NCI-H510A (cell line): ENCODE data around the gene MYLK4.

ENCODE experiments used
- DNase-seq: peaks from one replicate; lab custom pipeline; 2025; lab: John Stamatoyannopoulos, UW

Gene MYLK4

DNA sequence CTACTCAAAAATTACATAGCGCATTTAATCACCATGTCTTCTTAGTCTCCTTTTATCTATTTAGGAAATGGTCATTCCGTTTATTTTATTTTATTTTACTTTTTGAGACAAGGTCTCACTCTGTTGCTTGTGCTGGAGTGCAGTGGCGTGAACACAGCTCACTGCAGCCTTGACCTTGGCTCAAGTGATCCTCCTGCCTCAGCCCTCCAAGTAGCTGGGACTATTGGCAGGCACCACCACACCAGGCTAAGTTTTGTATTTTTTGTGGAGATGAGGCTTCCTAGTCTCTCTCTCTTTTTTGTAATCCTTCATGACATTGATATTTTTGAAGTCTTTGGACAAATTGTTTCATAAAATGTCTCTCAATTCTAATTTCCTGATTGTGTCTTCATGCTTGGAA, 4.7 kb upstream of the MYLK4 start:
- no peak for DNase-seq

DNA sequence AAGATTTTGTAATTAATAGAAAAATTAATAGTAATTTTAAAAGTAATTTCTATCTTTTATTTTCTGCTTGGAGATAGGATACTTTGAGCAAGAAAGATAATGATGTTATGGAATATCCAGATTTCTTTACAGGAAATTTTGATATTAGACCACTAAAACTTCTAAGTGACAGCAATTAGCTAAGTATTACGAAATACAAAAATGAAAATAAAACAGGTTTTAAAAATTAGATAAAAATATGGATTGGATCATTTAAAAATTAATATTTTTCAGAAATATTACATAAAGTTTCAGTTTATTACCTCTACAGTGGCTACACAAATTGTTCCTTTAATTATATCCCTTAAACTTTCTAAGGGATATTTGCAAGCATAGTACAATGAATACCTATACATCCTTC, 4.2 kb upstream of the MYLK4 start:
- DNase-seq, result no peak

DNA sequence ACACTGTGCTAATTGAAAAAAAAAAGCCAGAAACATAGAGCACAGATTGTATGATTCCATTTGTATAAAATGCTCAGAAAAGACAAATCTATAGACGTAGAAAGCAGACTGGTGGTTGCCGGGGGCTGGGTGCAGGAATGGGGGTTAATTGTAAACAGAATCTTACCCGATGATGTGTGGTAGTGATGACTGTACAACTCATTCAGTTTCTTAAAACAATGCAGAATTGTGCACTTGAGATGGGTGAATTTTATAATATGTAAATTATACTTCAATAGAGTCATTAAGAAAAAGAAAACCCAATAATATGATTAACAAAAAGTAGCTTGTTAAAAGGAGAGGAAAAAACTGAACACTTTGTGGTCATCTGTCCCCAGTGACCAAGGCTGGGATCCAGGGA, 3.7 kb upstream of the MYLK4 start:
- DNase-seq, result no peak

GRCh38 chr6:2753743-2754142, 3.0 kb upstream of the MYLK4 start:
- no peak for DNase-seq

- DNase-seq, result no peak
Measured at GRCh38 chr6:2753110-2753489, 2.4 kb upstream of the MYLK4 start.

- no peak for DNase-seq
Measured at GRCh38 chr6:2752477-2753109, 1.9 kb upstream of the MYLK4 start.

GRCh38 chr6:2751871-2752270, 1.1 kb upstream of the MYLK4 start:
- no peak for DNase-seq

- DNase-seq, result no peak
Measured at GRCh38 chr6:2749969-2750600, 637 bp downstream of the MYLK4 start.

- no peak for DNase-seq
Measured at GRCh38 chr6:2748183-2748582, 2.5 kb downstream of the MYLK4 start.

GRCh38 chr6:2746557-2747061, 4.1 kb downstream of the MYLK4 start:
- DNase-seq, result no peak

- DNase-seq, result no peak
Measured at GRCh38 chr6:2745246-2745645, 5.5 kb downstream of the MYLK4 start.

- DNase-seq, result no peak
Measured at GRCh38 chr6:2744778-2745177, 5.9 kb downstream of the MYLK4 start.

- DNase-seq, result no peak
Measured at GRCh38 chr6:2744209-2744771, 6.4 kb downstream of the MYLK4 start.

DNA sequence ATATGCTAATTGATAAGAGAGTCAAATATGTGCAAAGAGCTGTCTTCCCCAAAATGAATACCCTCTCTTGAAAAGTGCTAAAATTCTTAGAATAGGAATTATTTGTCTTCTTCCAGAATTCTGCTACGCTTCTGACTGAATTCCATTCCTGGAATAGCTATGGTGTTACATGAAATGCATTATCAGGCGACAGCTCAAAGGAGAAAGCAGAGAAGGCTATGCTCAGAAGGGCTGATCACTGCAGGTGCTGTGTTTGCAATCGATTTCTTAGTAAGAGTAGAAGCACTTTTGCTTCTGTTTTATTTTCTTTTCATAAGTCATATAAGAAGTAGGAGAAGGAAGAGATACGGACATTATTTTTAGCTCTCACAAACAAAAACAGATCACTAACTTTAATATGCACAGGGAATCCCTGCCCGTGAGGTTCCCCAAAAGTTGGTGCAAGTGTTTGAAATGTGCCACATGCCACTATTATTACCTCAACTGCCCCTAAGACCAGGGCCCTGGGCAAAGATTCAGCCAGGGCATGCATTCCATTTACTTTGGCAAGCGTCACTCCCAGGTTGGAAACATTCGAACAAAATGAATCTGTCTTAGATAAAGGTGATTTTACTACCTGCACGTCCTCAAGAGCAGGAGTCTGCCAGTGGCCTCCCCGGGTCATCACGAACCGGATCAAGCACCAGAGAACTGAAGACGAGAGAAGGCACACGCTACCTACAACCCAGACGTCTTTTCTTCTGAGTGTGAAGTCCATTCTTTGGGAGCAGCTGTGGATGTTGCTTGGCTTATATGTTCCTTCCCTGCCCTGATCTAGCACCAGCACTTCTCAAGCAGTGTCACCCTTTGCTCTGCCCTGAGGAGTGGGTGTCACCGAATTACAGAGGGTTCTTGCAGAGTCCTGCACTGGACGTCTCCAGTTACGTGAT, 7.2 kb downstream of the MYLK4 start:
- DNase-seq, result no peak

DNA sequence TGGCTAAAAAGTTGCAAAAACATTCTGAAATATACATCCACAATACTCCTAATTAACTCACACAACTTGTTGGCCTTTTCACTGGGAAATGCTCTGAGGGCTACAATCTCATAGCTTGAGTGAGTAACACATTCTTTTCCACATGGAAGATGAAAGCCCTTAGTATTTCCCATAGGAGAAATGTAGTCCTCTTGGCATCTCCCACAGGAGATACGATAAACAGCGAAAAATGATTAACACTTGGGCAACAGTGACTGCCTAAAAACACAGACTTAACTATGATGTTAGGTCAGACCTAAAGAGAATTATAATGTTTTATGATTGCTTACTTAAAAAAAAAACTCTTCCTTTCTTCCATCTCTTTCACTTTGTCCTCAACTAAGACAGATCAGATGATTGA, 9.0 kb downstream of the MYLK4 start:
- DNase-seq, result no peak

- DNase-seq, result no peak
Measured at GRCh38 chr6:2740581-2740980, 10.1 kb downstream of the MYLK4 start.

DNA sequence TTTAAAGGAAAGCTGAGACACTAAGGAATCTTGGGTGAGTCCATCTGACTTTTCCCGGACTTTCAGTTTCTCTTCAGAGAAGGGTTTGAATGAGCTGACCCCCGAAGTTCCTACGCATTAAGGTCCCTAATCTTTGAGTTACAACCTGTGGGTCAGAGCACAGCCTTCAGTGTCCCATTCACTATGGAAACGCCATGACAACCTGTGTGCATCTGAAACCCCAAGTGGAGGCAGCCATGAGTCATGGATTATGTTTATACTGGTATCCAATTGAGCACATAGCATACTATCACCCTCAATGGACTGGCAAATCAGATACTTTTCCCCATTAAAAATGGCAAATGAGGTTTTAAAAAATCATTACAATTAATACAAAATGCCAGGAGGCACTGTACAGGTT, 11.4 kb downstream of the MYLK4 start:
- DNase-seq, result no peak

- no peak for DNase-seq
Measured at GRCh38 chr6:2738373-2738979, 12.2 kb downstream of the MYLK4 start.

- no peak for DNase-seq
Measured at GRCh38 chr6:2737885-2738284, 12.8 kb downstream of the MYLK4 start.

- no peak for DNase-seq
Measured at GRCh38 chr6:2734488-2735166, 16.1 kb downstream of the MYLK4 start.

GRCh38 chr6:2733736-2734480, 16.8 kb downstream of the MYLK4 start:
- DNase-seq, result no peak
